Vagina (tissue), 2 donors: Measurements from ENCODE around the gene LMO7.

Experiments used
- POLR2A ChIP-seq, 2 donors: fragments of 450-650 bp; IDR thresholded peaks; one replicate each; pipeline ENCODE4 v1.6.1; 2017; ENCODE audit warnings: antibody characterized with exemption in 2 of 2, mild to moderate bottlenecking in 2 of 2, moderate library complexity in 2 of 2
- POLR2AphosphoS5 ChIP-seq, 2 donors: sonication (generic); formaldehyde crosslinking; IDR thresholded peaks; one replicate each; pipeline ENCODE4 v1.9.0; 2017; ENCODE audit warnings: antibody characterized with exemption in 2 of 2, mild to moderate bottlenecking in 2 of 2, low read depth in 1 of 2; ENCODE audit not compliant: insufficient read depth in 1 of 2
- TF ChIP-seq, protein P1 (sequence below), 3 experiments: fragments of 450-650 bp in 2 of 3; fragments of 200-600 bp in 1 of 3; sonication (generic) in 1 of 3; IDR thresholded peaks; one replicate each; pipeline ENCODE4 v1.5.1; 2017 to 2019; ENCODE audit warnings: antibody characterized with exemption in 3 of 3, mild to moderate bottlenecking in 2 of 3, moderate library complexity in 2 of 3

DNA sequence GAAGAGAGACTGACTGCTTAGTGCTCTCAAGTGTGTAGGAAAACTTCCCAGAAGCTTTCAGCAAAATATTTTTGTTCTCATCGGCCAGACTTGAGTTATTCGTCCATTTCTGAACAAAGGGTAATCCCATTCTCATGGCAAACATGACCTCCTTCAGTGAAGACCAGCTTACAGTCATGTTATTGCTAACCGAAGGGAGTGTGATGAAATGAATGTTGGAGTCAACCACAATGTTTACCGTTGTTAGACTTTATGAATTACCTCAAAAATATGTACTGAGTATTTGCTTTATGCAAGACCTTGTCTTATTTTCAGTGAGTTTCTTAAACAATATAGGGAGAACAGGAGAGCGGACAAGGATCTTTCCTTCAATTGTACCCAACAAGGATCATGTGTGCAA, 228.6 kb downstream of the LMO7 start:
- TF ChIP-seq, protein P1, sequence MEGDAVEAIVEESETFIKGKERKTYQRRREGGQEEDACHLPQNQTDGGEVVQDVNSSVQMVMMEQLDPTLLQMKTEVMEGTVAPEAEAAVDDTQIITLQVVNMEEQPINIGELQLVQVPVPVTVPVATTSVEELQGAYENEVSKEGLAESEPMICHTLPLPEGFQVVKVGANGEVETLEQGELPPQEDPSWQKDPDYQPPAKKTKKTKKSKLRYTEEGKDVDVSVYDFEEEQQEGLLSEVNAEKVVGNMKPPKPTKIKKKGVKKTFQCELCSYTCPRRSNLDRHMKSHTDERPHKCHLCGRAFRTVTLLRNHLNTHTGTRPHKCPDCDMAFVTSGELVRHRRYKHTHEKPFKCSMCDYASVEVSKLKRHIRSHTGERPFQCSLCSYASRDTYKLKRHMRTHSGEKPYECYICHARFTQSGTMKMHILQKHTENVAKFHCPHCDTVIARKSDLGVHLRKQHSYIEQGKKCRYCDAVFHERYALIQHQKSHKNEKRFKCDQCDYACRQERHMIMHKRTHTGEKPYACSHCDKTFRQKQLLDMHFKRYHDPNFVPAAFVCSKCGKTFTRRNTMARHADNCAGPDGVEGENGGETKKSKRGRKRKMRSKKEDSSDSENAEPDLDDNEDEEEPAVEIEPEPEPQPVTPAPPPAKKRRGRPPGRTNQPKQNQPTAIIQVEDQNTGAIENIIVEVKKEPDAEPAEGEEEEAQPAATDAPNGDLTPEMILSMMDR (IDR thresholded peaks at IDR 0.05) = no peak
- TF ChIP-seq POLR2A (IDR thresholded peaks at IDR 0.05) (no peak), POLR2AphosphoS5 (IDR thresholded peaks at IDR 0.05; ENCODE audit: insufficient read depth in 1 of 2, low read depth in 1 of 2) (no peak)
